GM23338 (cell line): ENCODE data around the gene HSDL2. TPM values are rescaled to one million over a fixed set of nuclear protein-coding genes. Genes with fewer than 3 reads are reported as not detected.

Experiments used
- ATAC-seq: fragments of 200-7000 bp; cut with Tn5 transposase; 3 replicates; pipeline ENCODE4 v1.9.1; 2020
- DNase-seq: peaks from one replicate; pipeline ENCODE4 v3.0.0-alpha.2; 2015; ENCODE audit warnings: low spot score
- H2AFZ ChIP-seq: fragments of 200-600 bp; sonication (generic); 2 replicates; pipeline ENCODE4 v1.8.0; 2016; ENCODE audit warnings: antibody characterized with exemption, mild to moderate bottlenecking, moderate library complexity
- H3F3A ChIP-seq: fragments of 200-600 bp; sonication (generic); replicated peaks from 2 replicates; pipeline ENCODE4 v1.8.0; 2017; ENCODE audit warnings: antibody characterized with exemption, mixed run types, low read depth
- H3K27ac ChIP-seq: fragments of 200-600 bp; sonication (generic); 2 replicates; pipeline ENCODE4 v1.6.1; 2016; ENCODE audit warnings: low read depth
- H3K27me3 ChIP-seq: fragments of 200-600 bp; sonication (generic); 2 replicates; pipeline ENCODE4 v1.8.0; 2016; ENCODE audit warnings: mild to moderate bottlenecking, mixed run types, moderate library complexity; ENCODE audit not compliant: insufficient read depth
- H3K36me3 ChIP-seq: fragments of 200-600 bp; sonication (generic); 2 replicates; pipeline ENCODE4 v1.8.0; 2016; ENCODE audit warnings: mild to moderate bottlenecking; ENCODE audit not compliant: insufficient read depth
- H3K4me1 ChIP-seq: fragments of 200-600 bp; sonication (generic); 2 replicates; pipeline ENCODE4 v1.8.0; 2016; ENCODE audit warnings: mild to moderate bottlenecking, moderate library complexity; ENCODE audit not compliant: insufficient read depth
- H3K4me2 ChIP-seq: fragments of 200-600 bp; sonication (generic); 2 replicates; pipeline ENCODE4 v1.7.1; 2017; ENCODE audit warnings: mixed run types
- H3K4me3 ChIP-seq: fragments of 200-600 bp; sonication (generic); 2 replicates; pipeline ENCODE4 v1.6.1; 2016; ENCODE audit warnings: mixed run types
- H3K79me2 ChIP-seq: fragments of 200-600 bp; sonication (generic); replicated peaks from 2 replicates; pipeline ENCODE4 v1.8.0; 2017; ENCODE audit warnings: mild to moderate bottlenecking; ENCODE audit not compliant: insufficient read depth
- H3K9me2 ChIP-seq: fragments of 200-600 bp; sonication (generic); 2 replicates; pipeline ENCODE4 v1.8.0; 2017; ENCODE audit not compliant: insufficient read depth
- H4K20me1 ChIP-seq: fragments of 200-600 bp; sonication (generic); replicated peaks from 2 replicates; pipeline ENCODE4 v1.8.0; 2017; ENCODE audit warnings: mild to moderate bottlenecking; ENCODE audit not compliant: insufficient read depth
- H3K27ac Mint-ChIP-seq: 2 replicates; pipeline ENCODE4 v1.8.0; 2020; ENCODE audit warnings: inconsistent platforms, mild to moderate bottlenecking, moderate library complexity, mixed read lengths
- H3K27me3 Mint-ChIP-seq: 3 replicates; pipeline ENCODE4 v1.8.0; 2022; ENCODE audit warnings: low read depth, mild to moderate bottlenecking, moderate library complexity, mixed read lengths, inconsistent platforms; ENCODE audit not compliant: insufficient read depth, poor library complexity
- H3K36me3 Mint-ChIP-seq: 3 replicates; pipeline ENCODE4 v1.8.0; 2021; ENCODE audit warnings: low read depth, mild to moderate bottlenecking, inconsistent platforms, moderate library complexity, mixed read lengths
- H3K4me1 Mint-ChIP-seq: 3 replicates; pipeline ENCODE4 v1.8.0; 2020; ENCODE audit warnings: mild to moderate bottlenecking, inconsistent platforms, mixed read lengths
- H3K4me3 Mint-ChIP-seq: 3 replicates; pipeline ENCODE4 v1.8.0; 2021; ENCODE audit warnings: moderate library complexity, mild to moderate bottlenecking, inconsistent platforms, mixed read lengths
- H3K9me3 Mint-ChIP-seq: 3 replicates; pipeline ENCODE4 v1.8.0; 2020; ENCODE audit warnings: moderate library complexity, mild to moderate bottlenecking, inconsistent platforms, mixed read lengths
- ETS1 ChIP-seq: IDR thresholded peaks from 2 replicates; pipeline ENCODE4 v1.6.1; 2016; ENCODE audit warnings: antibody characterized with exemption
- POLR2AphosphoS5 ChIP-seq: IDR thresholded peaks from 2 replicates; pipeline ENCODE4 v1.6.1; 2016; ENCODE audit warnings: antibody characterized with exemption, low read depth
- REST ChIP-seq: IDR thresholded peaks from one replicate; pipeline ENCODE4 v1.6.1; 2018; ENCODE audit warnings: antibody characterized with exemption; ENCODE audit not compliant: unreplicated experiment
- STAT1 ChIP-seq: IDR thresholded peaks from one replicate; pipeline ENCODE4 v1.6.1; 2016; ENCODE audit warnings: antibody characterized with exemption; ENCODE audit not compliant: unreplicated experiment
- ZNF114 ChIP-seq: fragments of 250-450 bp; sonication (Bioruptor Pico); IDR thresholded peaks from 2 replicates; pipeline ENCODE4 v1.5.0; 2020; ENCODE audit warnings: mild to moderate bottlenecking, moderate library complexity
- ZNF462 ChIP-seq: fragments of 250-450 bp; sonication (Bioruptor Pico); IDR thresholded peaks from 2 replicates; pipeline ENCODE4 v1.5.0; 2020; ENCODE audit warnings: mild to moderate bottlenecking, moderate library complexity
- polyA plus RNA-seq: library from polyadenylated mRNA; unstranded; fragments of >200 nt; fragmentation: Nextera tagmentation; extraction: Ambion mirVana; gene quantifications from 2 replicates; pipeline ENCODE4 v1.2.1, GENCODE V29; 2016
- total RNA-seq: library from RNA; depleted of rRNA; stranded (reverse); fragments of >200 nt; shearing (Covaris generic); gene quantifications from 2 replicates; pipeline ENCODE4 v1.2.3, GENCODE V29; 2014

HSDL2 gene
- total and polyA plus RNA-seq, 2 experiments from 2014 or later, result 11.4 to 15.3 TPM

GRCh38 chr9:112506571-112506970 lies 126.7 kb downstream of the HSDL2 start:
- no peak overlapping the region for H3K4me2 ChIP-seq
- H2AFZ ChIP-seq, result no peak overlapping the region
- TF ChIP-seq ZNF114 (no peak), STAT1 (no peak), REST (no peak), ETS1 (no peak), ZNF462 (no peak), POLR2AphosphoS5 (no peak)
- H3K4me1 Mint-ChIP-seq, result peaks cover 24% of the 10 kb centered on the region
- peak overlapping the region; percentile 73 for H3K27ac Mint-ChIP-seq
- H3K27me3 Mint-ChIP-seq, result no peaks in the 10 kb centered on the region
- ATAC-seq (no peak), DNase-seq (no peak)
- no peaks in the 10 kb centered on the region for H3K9me2 ChIP-seq
- H3K27me3 ChIP-seq, result no peaks in the 10 kb centered on the region
- no peaks in the 10 kb centered on the region for H3K36me3 Mint-ChIP-seq
- peaks cover 32% of the 10 kb centered on the region for H3K4me1 ChIP-seq
- H3F3A ChIP-seq, result no peaks in the 10 kb centered on the region
- no peaks in the 10 kb centered on the region for H3K9me3 Mint-ChIP-seq
- no peak overlapping the region for H3K4me3 Mint-ChIP-seq
- H3K79me2 ChIP-seq, result peaks cover 98% of the 10 kb centered on the region
- H3K36me3 ChIP-seq, result no peaks in the 10 kb centered on the region
- no peak overlapping the region for H3K4me3 ChIP-seq
- no peak overlapping the region for H3K27ac ChIP-seq
- H4K20me1 ChIP-seq, result peaks cover 26% of the 10 kb centered on the region
